Neural cell (in vitro differentiated cells): ENCODE data around the gene DNPEP.

ENCODE experiments used
- EP300 ChIP-seq: fragments of 450-650 bp; conservative IDR thresholded peaks from 2 replicates; pipeline ENCODE4 v1.6.1; 2014; ENCODE audit warnings: antibody characterized with exemption, mild to moderate bottlenecking, moderate library complexity; ENCODE audit not compliant: poor library complexity, severe bottlenecking
- TF ChIP-seq, protein P1 (sequence below): fragments of 450-650 bp; IDR thresholded peaks from 2 replicates; pipeline ENCODE4 v1.5.1; 2014; ENCODE audit warnings: antibody characterized with exemption, mild to moderate bottlenecking, moderate library complexity; ENCODE audit not compliant: poor library complexity, severe bottlenecking

DNA sequence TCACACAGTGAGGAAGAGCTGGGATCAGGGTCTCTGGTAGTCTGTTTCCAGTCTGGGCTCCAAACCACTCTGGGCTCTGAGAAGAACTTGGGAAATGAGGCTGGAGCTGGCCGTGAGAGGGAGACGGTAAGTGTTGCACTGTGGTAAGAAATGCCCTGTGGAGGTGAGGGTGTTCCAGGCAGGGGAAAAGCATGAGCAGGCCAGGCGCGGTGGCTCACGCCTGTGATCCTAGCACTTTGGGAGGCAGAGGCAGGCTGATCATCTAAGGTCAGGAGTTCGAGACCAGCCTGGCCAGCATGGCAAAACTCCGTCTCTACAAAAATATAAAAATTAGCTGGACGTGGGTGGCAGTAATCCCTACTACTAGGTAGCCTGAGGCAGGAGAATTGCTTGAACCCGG, 16.1 kb upstream of the DNPEP start:
- TF ChIP-seq, protein P1, sequence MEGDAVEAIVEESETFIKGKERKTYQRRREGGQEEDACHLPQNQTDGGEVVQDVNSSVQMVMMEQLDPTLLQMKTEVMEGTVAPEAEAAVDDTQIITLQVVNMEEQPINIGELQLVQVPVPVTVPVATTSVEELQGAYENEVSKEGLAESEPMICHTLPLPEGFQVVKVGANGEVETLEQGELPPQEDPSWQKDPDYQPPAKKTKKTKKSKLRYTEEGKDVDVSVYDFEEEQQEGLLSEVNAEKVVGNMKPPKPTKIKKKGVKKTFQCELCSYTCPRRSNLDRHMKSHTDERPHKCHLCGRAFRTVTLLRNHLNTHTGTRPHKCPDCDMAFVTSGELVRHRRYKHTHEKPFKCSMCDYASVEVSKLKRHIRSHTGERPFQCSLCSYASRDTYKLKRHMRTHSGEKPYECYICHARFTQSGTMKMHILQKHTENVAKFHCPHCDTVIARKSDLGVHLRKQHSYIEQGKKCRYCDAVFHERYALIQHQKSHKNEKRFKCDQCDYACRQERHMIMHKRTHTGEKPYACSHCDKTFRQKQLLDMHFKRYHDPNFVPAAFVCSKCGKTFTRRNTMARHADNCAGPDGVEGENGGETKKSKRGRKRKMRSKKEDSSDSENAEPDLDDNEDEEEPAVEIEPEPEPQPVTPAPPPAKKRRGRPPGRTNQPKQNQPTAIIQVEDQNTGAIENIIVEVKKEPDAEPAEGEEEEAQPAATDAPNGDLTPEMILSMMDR, result no peak
- TF ChIP-seq EP300, result no peak
